ENCODE results near the gene UBE2E1. TPM values are rescaled to one million over a fixed set of nuclear protein-coding genes. Genes with fewer than 3 reads are reported as not detected.

UBE2E1 gene
- total RNA-seq, 1 experiment from 2014 or later, result 74.3 TPM

- peak; percentile 32 for DNase-seq
- H3K27ac Mint-ChIP-seq (ENCODE audit: unreplicated experiment), result no peak overlapping the region
- no peaks in the 10 kb centered on the region for H3K9me3 Mint-ChIP-seq (ENCODE audit: low read depth, unreplicated experiment)
- no peaks in the 10 kb centered on the region for H3K27me3 Mint-ChIP-seq (ENCODE audit: unreplicated experiment)
- TF ChIP-seq CTCF (IDR thresholded peaks at IDR 0.05; ENCODE audit: unreplicated experiment), result no peak
- CTCF ChIA-PET, result interaction anchor here (0.7 to 1.5 kb wide), 3 partner anchors 13 to 1734 kb away, joined by 3 to 5 read pairs (median 5); no protein-coding TSS in a partner anchor
- no TSS peak for BruUV-seq (replicated peaks)
- H3K4me1 Mint-ChIP-seq (ENCODE audit: low read depth, unreplicated experiment), result peaks cover 7% of the 10 kb centered on the region
- intact Hi-C loops (cut with micrococcal nuclease; ENCODE audit: unreplicated experiment), result no loop called here
- H3K4me3 Mint-ChIP-seq (ENCODE audit: low read depth, unreplicated experiment), result no peak overlapping the region
- H3K36me3 Mint-ChIP-seq (ENCODE audit: insufficient read depth, unreplicated experiment), result no peaks in the 10 kb centered on the region
These were observed 122.8 kb downstream of the UBE2E1 start for GRCh38 chr3:23928524-23928923.

- H3K36me3 Mint-ChIP-seq (ENCODE audit: insufficient read depth, unreplicated experiment), result no peaks in the 10 kb centered on the region
- CTCF ChIA-PET, result interaction anchor here (0.9 kb wide), 1 partner anchor 470 kb away, joined by 4 read pairs; no protein-coding TSS in a partner anchor
- no TSS peak for BruUV-seq (replicated peaks)
- DNase-seq, result no peak
- intact Hi-C loops (cut with micrococcal nuclease; ENCODE audit: unreplicated experiment), result no loop called here
- H3K27ac Mint-ChIP-seq (ENCODE audit: unreplicated experiment), result no peak overlapping the region
- peaks cover 7% of the 10 kb centered on the region for H3K4me1 Mint-ChIP-seq (ENCODE audit: low read depth, unreplicated experiment)
- no peaks in the 10 kb centered on the region for H3K9me3 Mint-ChIP-seq (ENCODE audit: low read depth, unreplicated experiment)
- no peak for TF ChIP-seq CTCF (IDR thresholded peaks at IDR 0.05; ENCODE audit: unreplicated experiment)
- no peak overlapping the region for H3K4me3 Mint-ChIP-seq (ENCODE audit: low read depth, unreplicated experiment)
- no peaks in the 10 kb centered on the region for H3K27me3 Mint-ChIP-seq (ENCODE audit: unreplicated experiment)
These were observed 125.8 kb downstream of the UBE2E1 start for GRCh38 chr3:23931597-23931996.

GRCh38 chr3:23932571-23932970 is 126.8 kb downstream of the UBE2E1 start:
- CTCF ChIA-PET, result no interaction called here
- BruUV-seq (replicated peaks), result no TSS peak
- H3K9me3 Mint-ChIP-seq (ENCODE audit: low read depth, unreplicated experiment), result no peaks in the 10 kb centered on the region
- no peak for DNase-seq
- H3K27ac Mint-ChIP-seq (ENCODE audit: unreplicated experiment), result no peak overlapping the region
- H3K27me3 Mint-ChIP-seq (ENCODE audit: unreplicated experiment), result no peaks in the 10 kb centered on the region
- no peaks in the 10 kb centered on the region for H3K36me3 Mint-ChIP-seq (ENCODE audit: insufficient read depth, unreplicated experiment)
- TF ChIP-seq CTCF (IDR thresholded peaks at IDR 0.05; ENCODE audit: unreplicated experiment), result no peak
- H3K4me3 Mint-ChIP-seq (ENCODE audit: low read depth, unreplicated experiment), result no peak overlapping the region
- intact Hi-C loops (cut with micrococcal nuclease; ENCODE audit: unreplicated experiment), result no loop called here
- peaks cover 4% of the 10 kb centered on the region for H3K4me1 Mint-ChIP-seq (ENCODE audit: low read depth, unreplicated experiment)

- CTCF ChIA-PET, result no interaction called here
- Mint-ChIP-seq H3K27ac (ENCODE audit: unreplicated experiment) (no peak overlapping the region), H3K9me3 (ENCODE audit: low read depth, unreplicated experiment) (peaks cover 2% of the 10 kb centered on the region), H3K4me3 (ENCODE audit: low read depth, unreplicated experiment) (no peak overlapping the region), H3K27me3 (ENCODE audit: unreplicated experiment) (no peaks in the 10 kb centered on the region), H3K4me1 (ENCODE audit: low read depth, unreplicated experiment) (no peaks in the 10 kb centered on the region), H3K36me3 (ENCODE audit: insufficient read depth, unreplicated experiment) (no peaks in the 10 kb centered on the region)
- intact Hi-C loops (cut with micrococcal nuclease; ENCODE audit: unreplicated experiment), result no loop called here
- no TSS peak for BruUV-seq (replicated peaks)
- no peak for TF ChIP-seq CTCF (IDR thresholded peaks at IDR 0.05; ENCODE audit: unreplicated experiment)
- no peak for DNase-seq
These were observed 128.5 kb downstream of the UBE2E1 start for GRCh38 chr3:23934253-23934652.

All from Calu3 (cell line).